Urinary bladder (tissue), 4 donors: ENCODE measurements around the gene ERMN. TPM values are rescaled to one million over a fixed set of nuclear protein-coding genes. Genes with fewer than 3 reads are reported as not detected.

ENCODE experiments used
- DNase-seq: peaks from one replicate; pipeline ENCODE4 v3.0.0-alpha.2; 2015; ENCODE audit errors: extremely low spot score
- H3K27ac ChIP-seq: one replicate; pipeline ENCODE4 v1.5.1; 2013; ENCODE audit warnings: low read depth, mild to moderate bottlenecking, moderate library complexity
- H3K36me3 ChIP-seq: one replicate; pipeline ENCODE4 v1.6.1; 2013; ENCODE audit warnings: mild to moderate bottlenecking, moderate library complexity; ENCODE audit not compliant: insufficient read depth
- H3K4me1 ChIP-seq: one replicate; pipeline ENCODE4 v1.6.1; 2013; ENCODE audit warnings: mild to moderate bottlenecking, moderate library complexity; ENCODE audit not compliant: insufficient read depth
- H3K4me3 ChIP-seq: one replicate; pipeline ENCODE4 v1.5.1; 2013; ENCODE audit warnings: low read depth, low read length
- WGBS: extraction: QIAGEN DNeasy Blood & Tissue Kit; methylation state at CpG from one replicate; pipeline ENCODE4 v1.1.7; 2013; 5-methylcytosine and 5-hydroxymethylcytosine counted together
- polyA plus RNA-seq: library from polyadenylated mRNA; stranded (reverse); fragments of 200-250 nt; gene quantifications from one replicate; pipeline ENCODE4 v1.2.3, GENCODE V29; 2013
- total RNA-seq: library from RNA; depleted of rRNA; stranded (reverse); fragments of >200 nt; gene quantifications from one replicate; pipeline ENCODE4 v1.2.3, GENCODE V29; 2014
- donor health status: healthy with polysubstance abuse.
- donor health status: healthy.

ERMN gene
- total and polyA plus RNA-seq, 2 donors: 0.09 TPM; not detected in 1

- Histone ChIP-seq H3K4me1 (no peaks in the 10 kb centered on the region), H3K27ac (no peak overlapping the region), H3K36me3 (no peaks in the 10 kb centered on the region), H3K4me3 (no peak overlapping the region)
- no peak for DNase-seq
- 81% methylated on average over 4 of the region's 4 CpGs for WGBS
Observed at GRCh38 chr2:157339965-157340655, 14.5 kb upstream of the ERMN start.

DNA sequence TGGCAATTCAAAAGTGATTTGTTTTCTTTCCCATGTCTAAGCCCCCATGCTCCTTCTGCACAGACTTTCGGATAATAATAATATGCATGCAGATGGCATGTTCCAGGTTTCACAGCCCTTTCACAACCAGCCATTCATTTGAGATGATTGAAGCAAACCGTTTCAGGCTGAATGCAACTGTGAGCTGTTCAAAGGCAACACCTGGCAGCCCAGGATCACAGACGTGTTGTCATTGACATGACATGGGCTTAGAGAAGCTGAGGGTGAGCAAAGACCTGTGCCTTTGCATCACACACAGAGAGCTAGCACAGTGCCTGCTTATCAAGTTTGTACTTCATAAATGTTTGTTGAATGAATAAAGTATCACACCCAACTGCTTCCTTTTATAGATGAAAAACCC lies 12.4 kb upstream of the ERMN start:
- H3K27ac ChIP-seq: no peak overlapping the region
- H3K4me1 ChIP-seq: no peaks in the 10 kb centered on the region
- H3K4me3 ChIP-seq: no peak overlapping the region
- WGBS: 68% methylated on average over 3 of the region's 3 CpGs
- DNase-seq: no peak
- no peaks in the 10 kb centered on the region for H3K36me3 ChIP-seq

- no peak for DNase-seq
- H3K4me1 ChIP-seq: no peaks in the 10 kb centered on the region
- WGBS: 40% methylated on average over 8 of the region's 8 CpGs
- no peak overlapping the region for H3K27ac ChIP-seq
- H3K36me3 ChIP-seq: no peaks in the 10 kb centered on the region
- no peak overlapping the region for H3K4me3 ChIP-seq
Observed at GRCh38 chr2:157336137-157337010, 10.8 kb upstream of the ERMN start.

DNA sequence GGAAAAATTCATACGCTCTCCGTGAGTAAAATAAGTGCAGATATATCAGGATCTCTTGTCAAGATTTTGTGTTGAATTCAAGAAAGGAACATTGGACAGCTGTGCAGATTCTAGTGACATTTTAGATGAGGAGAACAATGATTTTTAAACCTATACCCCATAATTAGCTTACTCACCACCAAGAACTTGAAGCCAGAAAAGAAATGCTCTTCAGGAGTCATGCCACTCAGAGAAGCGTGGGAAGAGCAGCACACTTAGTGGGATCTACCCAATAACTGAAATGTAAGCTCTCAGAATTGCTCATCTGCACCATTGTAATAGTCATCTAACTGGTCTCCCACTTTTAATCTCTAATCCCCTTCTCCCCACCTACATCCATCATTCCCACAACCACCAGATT lies 9.2 kb upstream of the ERMN start:
- Histone ChIP-seq H3K36me3 (no peaks in the 10 kb centered on the region), H3K4me1 (no peaks in the 10 kb centered on the region), H3K4me3 (no peak overlapping the region), H3K27ac (no peak overlapping the region)
- no peak for DNase-seq
- WGBS: 87% methylated on average over 3 of the region's 3 CpGs

DNA sequence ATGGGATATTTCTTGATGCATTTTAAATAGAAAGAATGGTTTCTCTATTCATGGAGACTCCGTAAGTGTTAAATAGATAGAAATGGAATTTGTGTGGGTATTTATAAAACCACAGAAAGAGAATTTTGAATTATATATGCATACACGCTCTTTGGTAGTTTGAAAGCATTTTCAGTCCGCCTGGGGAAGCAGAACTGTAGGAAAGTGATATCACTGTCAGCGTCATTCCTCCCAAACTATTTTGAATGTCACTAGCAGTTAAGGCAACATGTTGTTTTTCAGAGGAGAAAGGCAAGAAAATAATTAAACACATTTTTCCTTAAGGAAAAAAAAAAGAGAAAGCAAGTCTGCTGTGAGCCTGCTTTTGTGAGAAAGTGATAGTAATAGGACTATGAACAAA lies 8.7 kb upstream of the ERMN start:
- H3K4me3 ChIP-seq: no peak overlapping the region
- DNase-seq: no peak
- 85% methylated on average over 4 of the region's 4 CpGs for WGBS
- H3K27ac ChIP-seq: no peak overlapping the region
- H3K36me3 ChIP-seq: no peaks in the 10 kb centered on the region
- H3K4me1 ChIP-seq: no peaks in the 10 kb centered on the region

GRCh38 chr2:157333304-157334047 lies 7.9 kb upstream of the ERMN start:
- no peak for DNase-seq
- no peak overlapping the region for H3K4me3 ChIP-seq
- H3K4me1 ChIP-seq: no peaks in the 10 kb centered on the region
- no peaks in the 10 kb centered on the region for H3K36me3 ChIP-seq
- 94% methylated on average over 2 of the region's 2 CpGs for WGBS
- no peak overlapping the region for H3K27ac ChIP-seq

DNA sequence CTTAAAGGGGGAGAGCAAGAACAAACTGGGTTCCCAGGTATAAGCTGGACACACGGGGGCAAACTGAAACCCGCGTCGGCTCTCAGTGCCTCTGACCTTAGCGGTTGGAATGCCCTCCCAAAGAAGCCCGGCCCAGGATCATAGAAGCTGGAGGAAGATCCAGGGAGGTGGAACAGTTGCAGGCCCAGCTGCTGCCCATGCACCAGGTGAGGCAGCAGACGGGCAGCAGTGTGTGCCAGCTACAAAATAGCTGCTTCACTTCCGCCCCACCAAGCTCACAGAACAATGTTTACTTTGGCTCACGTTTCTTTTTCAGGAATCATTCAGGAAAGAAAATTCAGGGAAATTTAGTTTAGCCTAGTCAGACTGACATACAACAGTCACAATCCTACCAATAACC lies 3.9 kb upstream of the ERMN start:
- no peak for DNase-seq
- WGBS: 92% methylated on average over 9 of the region's 9 CpGs

GRCh38 chr2:157327621-157328500 lies 2.2 kb upstream of the ERMN start:
- no peaks in the 10 kb centered on the region for H3K4me1 ChIP-seq
- H3K27ac ChIP-seq: no peak overlapping the region
- DNase-seq: peak; percentile 10
- 29% methylated on average over 11 of the region's 11 CpGs for WGBS
- no peaks in the 10 kb centered on the region for H3K36me3 ChIP-seq
- H3K4me3 ChIP-seq: no peak overlapping the region

More for the DNA sequence above, 3.9 kb upstream of the ERMN start:
- Histone ChIP-seq H3K4me1 (no peaks in the 10 kb centered on the region), H3K4me3 (no peak overlapping the region), H3K27ac (no peak overlapping the region), H3K36me3 (no peaks in the 10 kb centered on the region)

GRCh38 chr2:157327200-157327599 lies 1.6 kb upstream of the ERMN start:
- Histone ChIP-seq H3K4me3 (no peak overlapping the region), H3K27ac (no peak overlapping the region), H3K36me3 (no peaks in the 10 kb centered on the region), H3K4me1 (no peaks in the 10 kb centered on the region)
- no peak for DNase-seq
- WGBS: 70% methylated on average over 3 of the region's 3 CpGs

- Histone ChIP-seq H3K36me3 (no peaks in the 10 kb centered on the region), H3K4me1 (no peaks in the 10 kb centered on the region), H3K27ac (no peak overlapping the region), H3K4me3 (no peak overlapping the region)
- no peak for DNase-seq
- 68% methylated on average over 3 of the region's 3 CpGs for WGBS
Observed at GRCh38 chr2:157326698-157327097, 1.1 kb upstream of the ERMN start.

DNA sequence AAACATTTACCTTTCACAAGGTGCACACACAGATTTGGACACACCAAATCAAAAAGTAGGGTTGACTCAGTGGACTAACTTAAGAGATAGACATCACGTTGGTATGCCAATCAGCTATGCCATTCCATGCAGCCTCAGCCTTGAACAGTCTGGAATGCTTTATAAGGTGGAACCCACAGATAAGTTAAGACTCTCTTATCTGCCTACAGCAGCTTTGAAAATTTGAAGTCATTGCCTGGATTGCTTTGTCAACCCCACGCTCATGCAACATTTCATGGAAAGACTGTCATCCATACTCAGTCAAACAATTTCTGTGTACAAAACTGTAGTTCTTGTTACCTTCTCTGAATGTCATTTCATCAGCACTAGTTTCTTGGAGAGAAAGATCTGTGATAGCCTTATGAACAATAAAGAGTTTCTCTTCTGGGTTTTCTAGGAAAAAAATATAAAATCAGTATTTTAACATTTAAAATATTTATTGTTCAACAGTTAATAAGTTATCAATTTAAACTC lies 1.2 kb downstream of the ERMN start:
- no peaks in the 10 kb centered on the region for H3K36me3 ChIP-seq
- no peak overlapping the region for H3K4me3 ChIP-seq
- no peak for DNase-seq
- no peaks in the 10 kb centered on the region for H3K4me1 ChIP-seq
- whole genome bisulfite sequencing: 80% methylated on average over 2 of the region's 2 CpGs
- no peak overlapping the region for H3K27ac ChIP-seq

- 86% methylated on average over 4 of the region's 4 CpGs for WGBS
- H3K4me1 ChIP-seq: no peaks in the 10 kb centered on the region
- H3K36me3 ChIP-seq: no peaks in the 10 kb centered on the region
- DNase-seq: no peak
- no peak overlapping the region for H3K27ac ChIP-seq
- no peak overlapping the region for H3K4me3 ChIP-seq
Observed at GRCh38 chr2:157322432-157322831, 3.2 kb downstream of the ERMN start.

- Histone ChIP-seq H3K4me3 (no peak overlapping the region), H3K36me3 (no peaks in the 10 kb centered on the region), H3K27ac (no peak overlapping the region), H3K4me1 (no peaks in the 10 kb centered on the region)
- no peak for DNase-seq
- 82% methylated on average over 2 of the region's 2 CpGs for WGBS
Observed at GRCh38 chr2:157321466-157321865, 4.2 kb downstream of the ERMN start.
